Measurements from ENCODE around the gene CUX1.

CUX1 gene

GRCh38 chr7:101890749-101891523, 73.5 kb downstream of the CUX1 start:
- no peaks in the 10 kb centered on the region for H3K27me3 ChIP-seq (ENCODE audit: insufficient read depth, poor library complexity, severe bottlenecking)
- TF ChIP-seq CTCF (IDR thresholded peaks at IDR 0.05; ENCODE audit: poor library complexity, severe bottlenecking): no peak
- H3K27ac ChIP-seq (ENCODE audit: poor library complexity, severe bottlenecking): no peak overlapping the region
- H3K9me3 ChIP-seq (ENCODE audit: severe bottlenecking): no peaks in the 10 kb centered on the region
- ATAC-seq (ENCODE audit: low read depth) (no peak), DNase-seq (ENCODE audit: low spot score) (no peak)
- no peaks in the 10 kb centered on the region for H3K4me1 ChIP-seq (ENCODE audit: insufficient read depth, poor library complexity, severe bottlenecking)
- H3K4me3 ChIP-seq (ENCODE audit: severe bottlenecking): no peak overlapping the region
- no peaks in the 10 kb centered on the region for H3K36me3 ChIP-seq (ENCODE audit: low read depth)

- Histone ChIP-seq H3K27ac (ENCODE audit: poor library complexity, severe bottlenecking) (no peak overlapping the region), H3K4me3 (ENCODE audit: severe bottlenecking) (no peak overlapping the region)
- TF ChIP-seq CTCF (IDR thresholded peaks at IDR 0.05; ENCODE audit: poor library complexity, severe bottlenecking): no peak
Measured at GRCh38 chr7:101891936-101892640, 74.7 kb downstream of the CUX1 start.

GRCh38 chr7:101893341-101894082, 76.1 kb downstream of the CUX1 start:
- Histone ChIP-seq H3K9me3 (ENCODE audit: severe bottlenecking) (no peaks in the 10 kb centered on the region), H3K4me1 (ENCODE audit: insufficient read depth, poor library complexity, severe bottlenecking) (no peaks in the 10 kb centered on the region), H3K27me3 (ENCODE audit: insufficient read depth, poor library complexity, severe bottlenecking) (no peaks in the 10 kb centered on the region), H3K4me3 (ENCODE audit: severe bottlenecking) (no peak overlapping the region), H3K36me3 (ENCODE audit: low read depth) (no peaks in the 10 kb centered on the region), H3K27ac (ENCODE audit: poor library complexity, severe bottlenecking) (no peak overlapping the region)
- TF ChIP-seq CTCF (IDR thresholded peaks at IDR 0.05; ENCODE audit: poor library complexity, severe bottlenecking): no peak
- DNase-seq (ENCODE audit: low spot score): no peak
- ATAC-seq (ENCODE audit: low read depth): no peak

More at GRCh38 chr7:101891936-101892640, 74.7 kb downstream of the CUX1 start:
- ATAC-seq (ENCODE audit: low read depth): no peak
- DNase-seq (ENCODE audit: low spot score): no peak
- Histone ChIP-seq H3K36me3 (ENCODE audit: low read depth) (no peaks in the 10 kb centered on the region), H3K27me3 (ENCODE audit: insufficient read depth, poor library complexity, severe bottlenecking) (no peaks in the 10 kb centered on the region), H3K4me1 (ENCODE audit: insufficient read depth, poor library complexity, severe bottlenecking) (no peaks in the 10 kb centered on the region), H3K9me3 (ENCODE audit: severe bottlenecking) (no peaks in the 10 kb centered on the region)

GRCh38 chr7:101896316-101896715, 78.9 kb downstream of the CUX1 start:
- no peak for DNase-seq (ENCODE audit: low spot score)
- Histone ChIP-seq H3K27ac (ENCODE audit: poor library complexity, severe bottlenecking) (no peak overlapping the region), H3K9me3 (ENCODE audit: severe bottlenecking) (no peaks in the 10 kb centered on the region), H3K36me3 (ENCODE audit: low read depth) (no peaks in the 10 kb centered on the region), H3K4me3 (ENCODE audit: severe bottlenecking) (no peak overlapping the region), H3K27me3 (ENCODE audit: insufficient read depth, poor library complexity, severe bottlenecking) (no peaks in the 10 kb centered on the region), H3K4me1 (ENCODE audit: insufficient read depth, poor library complexity, severe bottlenecking) (peaks cover 4% of the 10 kb centered on the region)
- ATAC-seq (ENCODE audit: low read depth): no peak
- no peak for TF ChIP-seq CTCF (IDR thresholded peaks at IDR 0.05; ENCODE audit: poor library complexity, severe bottlenecking)

All from RWPE2 (cell line).